Activated T-helper 2 cell treated with anti-CD3 and anti-CD28 coated beads, Interferon-gamma antibody, Interleukin-2, Interleukin-4, amounts not matched to agents 10 μg/mL and 5 μg/mL and 100 μg/mL, durations not matched to agents 14 hours and 24 hours and 36 hours (primary cell): ENCODE results near the gene TARBP1. TPM values are rescaled to one million over a fixed set of nuclear protein-coding genes. Genes with fewer than 3 reads are reported as not detected.
"Not testable (repeated sequence)": the region's sequence is repeated elsewhere in the genome, so short reads cannot be mapped to it uniquely, and the experiment has no call there.

ENCODE experiments used
- DNase-seq: peaks from one replicate; pipeline ENCODE4 v3.0.0; 2021; ENCODE audit warnings: low spot score
- H3K27ac Mint-ChIP-seq: one replicate; pipeline ENCODE4 v1.8.0; 2021; ENCODE audit warnings: mixed read lengths
- H3K27me3 Mint-ChIP-seq: one replicate; pipeline ENCODE4 v1.8.0; 2021; ENCODE audit warnings: low read depth, mixed read lengths
- H3K36me3 Mint-ChIP-seq: one replicate; pipeline ENCODE4 v1.8.0; 2021; ENCODE audit warnings: low read depth, mixed read lengths
- H3K4me1 Mint-ChIP-seq: one replicate; pipeline ENCODE4 v1.8.0; 2021; ENCODE audit warnings: low read depth, mixed read lengths
- H3K4me3 Mint-ChIP-seq: one replicate; pipeline ENCODE4 v1.8.0; 2021; ENCODE audit warnings: low read depth, mild to moderate bottlenecking, moderate library complexity, mixed read lengths
- H3K9me3 Mint-ChIP-seq: one replicate; pipeline ENCODE4 v1.8.0; 2021; ENCODE audit warnings: mixed read lengths
- intact Hi-C: fragments of 100-400 bp; cut with micrococcal nuclease; formaldehyde crosslinking; loops from one replicate; pipeline ENCODE4 v1.15.1; 2023
- total RNA-seq: library from RNA; stranded (reverse); gene quantifications from 2 replicates; pipeline ENCODE4 v1.2.3, GENCODE V29; 2022

TARBP1 gene
- total RNA-seq, 1 donor from 2014 or later = 79.7 TPM

DNA sequence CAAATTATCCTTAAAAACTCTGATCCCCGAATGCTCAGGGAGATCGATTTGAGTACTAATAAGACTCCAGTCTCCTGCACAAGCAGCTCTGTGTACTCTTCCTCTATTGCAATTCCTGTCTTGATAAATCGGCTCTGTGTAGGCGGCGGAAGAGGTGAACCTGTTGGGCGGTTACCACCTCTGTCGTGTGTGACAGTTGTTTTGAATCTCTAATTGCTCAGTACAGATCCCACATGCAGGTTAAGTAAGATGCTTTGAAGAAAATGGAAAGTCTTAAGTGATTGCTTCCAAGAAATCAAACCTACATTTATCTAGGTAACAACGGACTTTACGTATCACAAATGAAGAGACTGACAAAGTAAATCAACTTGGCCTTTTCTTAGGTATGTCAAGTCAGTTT lies 70.2 kb downstream of the TARBP1 start:
- peak overlapping the region; percentile 65 for H3K4me3 Mint-ChIP-seq
- H3K27ac Mint-ChIP-seq = peak overlapping the region; percentile 92
- no peaks in the 10 kb centered on the region for H3K9me3 Mint-ChIP-seq
- H3K27me3 Mint-ChIP-seq = no peaks in the 10 kb centered on the region
- H3K4me1 Mint-ChIP-seq = peaks cover 35% of the 10 kb centered on the region
- peaks cover 67% of the 10 kb centered on the region for H3K36me3 Mint-ChIP-seq
- peak; percentile 42 for DNase-seq
- intact Hi-C loops = loop anchor here (1.0 to 10.0 kb wide), 6 partner anchors 9 to 196 kb away; partner anchors contain the start of genes COA6 and TARBP1

GRCh38 chr1:234406871-234407270 lies 72.1 kb downstream of the TARBP1 start:
- peaks cover 64% of the 10 kb centered on the region for H3K36me3 Mint-ChIP-seq
- peak overlapping the region; percentile 61 for H3K27ac Mint-ChIP-seq
- H3K4me3 Mint-ChIP-seq = no peak overlapping the region

GRCh38 chr1:234405676-234406075 lies 73.3 kb downstream of the TARBP1 start:
- Mint-ChIP-seq H3K4me3 (no peak overlapping the region), H3K27me3 (no peaks in the 10 kb centered on the region), H3K36me3 (peaks cover 68% of the 10 kb centered on the region), H3K9me3 (no peaks in the 10 kb centered on the region), H3K27ac (peak overlapping the region; percentile 36), H3K4me1 (peaks cover 57% of the 10 kb centered on the region)
- no peak for DNase-seq
- intact Hi-C loops = loop anchor here (5.0 to 10.0 kb wide), 2 partner anchors 72 to 199 kb away; partner anchors contain the start of gene TARBP1

More at GRCh38 chr1:234406871-234407270, 72.1 kb downstream of the TARBP1 start:
- Mint-ChIP-seq H3K4me1 (peaks cover 45% of the 10 kb centered on the region), H3K9me3 (no peaks in the 10 kb centered on the region), H3K27me3 (no peaks in the 10 kb centered on the region)
- no peak for DNase-seq
- intact Hi-C loops = loop anchor here (5.0 to 10.0 kb wide), 2 partner anchors 70 to 198 kb away; partner anchors contain the start of gene TARBP1

- Mint-ChIP-seq H3K4me1 (peaks cover 57% of the 10 kb centered on the region), H3K36me3 (peaks cover 67% of the 10 kb centered on the region), H3K27ac (peak overlapping the region; percentile 34), H3K4me3 (peak overlapping the region; percentile 2), H3K27me3 (no peaks in the 10 kb centered on the region), H3K9me3 (no peaks in the 10 kb centered on the region)
- DNase-seq = no peak
- intact Hi-C loops = loop anchor here (10.0 kb wide), 1 partner anchor 202 kb away; no protein-coding TSS in a partner anchor
Observed at GRCh38 chr1:234402939-234403338, 76.0 kb downstream of the TARBP1 start.

DNA sequence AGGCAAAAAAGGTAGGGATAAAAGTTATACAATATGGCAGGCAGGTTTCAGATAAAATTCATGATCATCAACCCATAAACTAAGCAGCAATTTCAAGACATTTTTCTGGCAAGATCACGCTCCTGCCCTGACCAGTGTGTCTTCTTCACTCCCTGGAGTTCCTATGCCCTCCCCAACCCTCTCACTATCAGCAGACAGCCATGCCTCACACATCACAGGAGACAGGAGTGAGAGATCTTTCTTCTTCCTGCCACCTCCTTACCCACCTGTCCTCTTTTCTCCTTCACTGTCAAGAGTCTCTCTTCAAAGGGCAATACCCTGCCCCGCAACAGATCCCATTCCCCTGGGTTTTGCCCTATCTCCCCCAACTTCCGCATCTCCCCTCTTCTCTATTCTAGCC lies 77.3 kb downstream of the TARBP1 start:
- H3K27me3 Mint-ChIP-seq = no peaks in the 10 kb centered on the region
- peaks cover 61% of the 10 kb centered on the region for H3K36me3 Mint-ChIP-seq
- H3K9me3 Mint-ChIP-seq = no peaks in the 10 kb centered on the region
- peak overlapping the region; percentile 74 for H3K27ac Mint-ChIP-seq
- peaks cover 56% of the 10 kb centered on the region for H3K4me1 Mint-ChIP-seq
- peak overlapping the region; percentile 39 for H3K4me3 Mint-ChIP-seq
- no peak for DNase-seq
- intact Hi-C loops = loop anchor here (10.0 kb wide), 1 partner anchor 203 kb away; no protein-coding TSS in a partner anchor

- DNase-seq = no peak
- peaks cover 58% of the 10 kb centered on the region for H3K36me3 Mint-ChIP-seq
- H3K27ac Mint-ChIP-seq = peak overlapping the region; percentile 79
- peaks cover 50% of the 10 kb centered on the region for H3K4me1 Mint-ChIP-seq
- peak overlapping the region; percentile 69 for H3K4me3 Mint-ChIP-seq
- H3K9me3 Mint-ChIP-seq = no peaks in the 10 kb centered on the region
- intact Hi-C loops = loop anchor here (10.0 kb wide), 1 partner anchor 204 kb away; no protein-coding TSS in a partner anchor
- H3K27me3 Mint-ChIP-seq = no peaks in the 10 kb centered on the region
Observed at GRCh38 chr1:234400773-234401172, 78.2 kb downstream of the TARBP1 start.

GRCh38 chr1:234399515-234399914 lies 79.5 kb downstream of the TARBP1 start:
- DNase-seq, H3K9me3 Mint-ChIP-seq, H3K27me3 Mint-ChIP-seq, H3K4me3 Mint-ChIP-seq: not testable (repeated sequence)
- Mint-ChIP-seq H3K27ac (peak overlapping the region; percentile 85), H3K4me1 (peaks cover 46% of the 10 kb centered on the region), H3K36me3 (peaks cover 54% of the 10 kb centered on the region)
- intact Hi-C loops = loop anchor here (1.0 to 2.0 kb wide), 2 partner anchors 9 to 27 kb away; partner anchors contain the start of gene COA6

DNA sequence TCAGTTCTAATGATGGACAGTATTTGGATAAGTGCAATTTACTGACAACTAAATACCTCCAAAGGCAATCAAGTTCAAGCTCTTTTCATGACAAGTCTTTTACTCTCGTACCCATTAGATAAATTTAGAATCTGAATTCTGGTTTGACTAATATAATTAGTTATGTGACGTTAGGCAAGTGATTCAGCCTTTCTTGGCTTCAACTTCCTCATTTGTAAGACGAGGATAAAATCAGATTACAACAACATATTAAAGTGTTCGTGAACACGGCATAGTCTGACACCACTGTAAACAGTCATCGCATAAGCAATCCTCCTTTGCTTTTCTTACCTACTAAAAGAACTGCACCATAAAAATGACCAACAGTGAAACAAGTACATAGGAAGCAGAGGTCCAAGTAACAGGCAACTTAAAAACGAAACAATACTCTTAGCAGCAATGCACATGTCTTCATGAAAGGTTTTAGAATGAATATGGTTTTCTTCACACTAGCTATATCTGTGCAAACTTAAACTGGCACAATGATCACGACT lies 80.1 kb downstream of the TARBP1 start:
- no peak for DNase-seq
- Mint-ChIP-seq H3K9me3 (no peaks in the 10 kb centered on the region), H3K36me3 (peaks cover 56% of the 10 kb centered on the region), H3K4me3 (peak overlapping the region; percentile 62), H3K27me3 (no peaks in the 10 kb centered on the region), H3K4me1 (peaks cover 49% of the 10 kb centered on the region), H3K27ac (peak overlapping the region; percentile 85)
- intact Hi-C loops = loop anchor here (1.0 to 2.0 kb wide), 2 partner anchors 9 to 26 kb away; partner anchors contain the start of gene COA6

- H3K9me3 Mint-ChIP-seq = no peaks in the 10 kb centered on the region
- peaks cover 42% of the 10 kb centered on the region for H3K4me1 Mint-ChIP-seq
- no peaks in the 10 kb centered on the region for H3K27me3 Mint-ChIP-seq
- H3K36me3 Mint-ChIP-seq = peaks cover 53% of the 10 kb centered on the region
- no peak overlapping the region for H3K27ac Mint-ChIP-seq
- no peak overlapping the region for H3K4me3 Mint-ChIP-seq
- intact Hi-C loops = loop anchor here (2.0 kb wide), 1 partner anchor 25 kb away; the partner anchor contains the start of gene COA6
- no peak for DNase-seq
Observed at GRCh38 chr1:234397732-234398131, 81.2 kb downstream of the TARBP1 start.

DNA sequence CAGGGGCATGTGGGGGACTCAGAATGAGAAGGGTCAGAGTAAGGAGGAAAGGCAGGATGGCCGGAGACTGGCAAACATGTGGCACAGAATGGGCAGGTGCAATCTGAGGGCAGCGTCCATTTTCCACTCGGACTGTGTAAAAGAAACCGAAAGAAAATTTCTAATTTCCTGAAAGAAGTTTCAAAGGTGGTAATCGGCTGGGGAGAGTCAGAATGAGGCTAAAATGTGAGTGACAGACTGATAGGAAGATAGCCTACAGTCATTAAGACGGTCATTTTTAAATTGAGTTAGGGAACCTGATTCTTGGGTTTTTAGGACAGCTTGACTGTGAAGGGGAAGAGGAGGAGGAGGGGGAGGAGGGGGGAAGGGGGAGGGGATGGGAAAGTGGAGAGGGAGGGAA lies 82.1 kb downstream of the TARBP1 start:
- intact Hi-C loops = no loop called here
- DNase-seq = no peak
- no peaks in the 10 kb centered on the region for H3K9me3 Mint-ChIP-seq
- no peak overlapping the region for H3K4me3 Mint-ChIP-seq
- peaks cover 56% of the 10 kb centered on the region for H3K36me3 Mint-ChIP-seq
- no peaks in the 10 kb centered on the region for H3K27me3 Mint-ChIP-seq
- H3K27ac Mint-ChIP-seq = peak overlapping the region; percentile 81
- H3K4me1 Mint-ChIP-seq = peaks cover 36% of the 10 kb centered on the region

GRCh38 chr1:234396092-234396491 lies 82.9 kb downstream of the TARBP1 start:
- peaks cover 28% of the 10 kb centered on the region for H3K4me1 Mint-ChIP-seq
- no peak overlapping the region for H3K4me3 Mint-ChIP-seq
- no peak overlapping the region for H3K27ac Mint-ChIP-seq
- intact Hi-C loops = no loop called here
- no peak for DNase-seq
- H3K9me3 Mint-ChIP-seq = no peaks in the 10 kb centered on the region
- H3K36me3 Mint-ChIP-seq = peaks cover 58% of the 10 kb centered on the region
- H3K27me3 Mint-ChIP-seq = no peaks in the 10 kb centered on the region

GRCh38 chr1:234395297-234395696 lies 83.7 kb downstream of the TARBP1 start:
- Mint-ChIP-seq H3K9me3 (no peaks in the 10 kb centered on the region), H3K4me1 (peaks cover 22% of the 10 kb centered on the region), H3K4me3 (no peak overlapping the region), H3K27ac (no peak overlapping the region), H3K27me3 (no peaks in the 10 kb centered on the region), H3K36me3 (peaks cover 57% of the 10 kb centered on the region)
- intact Hi-C loops = no loop called here
- no peak for DNase-seq

DNA sequence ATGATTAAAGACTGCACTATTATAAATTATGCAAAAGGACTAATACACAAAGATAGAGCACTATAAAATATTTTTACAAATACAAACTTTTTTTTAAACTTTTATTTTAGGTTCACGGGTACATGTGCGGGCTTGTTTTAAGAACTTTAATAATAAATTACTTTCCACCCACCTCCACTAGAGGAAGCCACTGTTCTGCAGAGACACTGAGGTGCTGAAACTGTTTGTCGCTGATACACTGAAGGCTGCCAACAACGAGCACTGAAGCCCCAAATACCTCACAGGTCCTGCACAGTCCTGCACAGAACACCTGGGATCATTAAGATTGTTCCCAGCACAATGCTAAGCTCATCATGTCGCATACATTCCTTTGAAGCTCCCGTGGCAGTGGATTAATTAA lies 85.8 kb downstream of the TARBP1 start:
- Mint-ChIP-seq H3K4me3 (no peak overlapping the region), H3K4me1 (peaks cover 6% of the 10 kb centered on the region), H3K36me3 (peaks cover 54% of the 10 kb centered on the region), H3K9me3 (no peaks in the 10 kb centered on the region), H3K27me3 (no peaks in the 10 kb centered on the region), H3K27ac (no peak overlapping the region)
- intact Hi-C loops = no loop called here
- DNase-seq = no peak
